ENCODE results near the gene SLC9A5. TPM values are rescaled to one million over a fixed set of nuclear protein-coding genes. Genes with fewer than 3 reads are reported as not detected.

Gene SLC9A5
- total and polyA plus RNA-seq, 3 donors from 2014 or later: 4.8 to 15.7 (median 6.8) TPM

GRCh38 chr16:67245674-67246080 lies 3.1 kb upstream of the SLC9A5 start:
- peak overlapping the region; percentile 74 to 76 for H3K4me3 ChIP-seq
- peaks cover 42% of the 10 kb centered on the region for H3K4me1 ChIP-seq
- H3K9me3 ChIP-seq: no peaks in the 10 kb centered on the region
- H3K27me3 ChIP-seq: no peaks in the 10 kb centered on the region
- no peak for DNase-seq
- TF ChIP-seq CTCF (IDR thresholded peaks at IDR 0.05): no peak
- no peak for TF ChIP-seq POLR2A (IDR thresholded peaks at IDR 0.05)
- H3K36me3 ChIP-seq (ENCODE audit: low read depth, missing control alignments): no peaks in the 10 kb centered on the region
- intact Hi-C loops (cut with DNase I; ENCODE audit: low total_unique reads): no loop called here
- WGBS, 2 donors: 4 to 5% methylated on average over 5 to 8 of the region's 8 CpGs
- peak overlapping the region; percentile 68 to 87 for H3K27ac ChIP-seq

GRCh38 chr16:67246081-67246755 lies 2.6 kb upstream of the SLC9A5 start:
- Histone ChIP-seq H3K36me3 (ENCODE audit: low read depth, missing control alignments) (no peaks in the 10 kb centered on the region), H3K4me1 (peaks cover 37% of the 10 kb centered on the region)

GRCh38 chr16:67246756-67247191 lies 2.0 kb upstream of the SLC9A5 start:
- Histone ChIP-seq H3K36me3 (ENCODE audit: low read depth, missing control alignments) (no peaks in the 10 kb centered on the region), H3K4me3 (peak overlapping the region; percentile 74 to 76), H3K4me1 (peaks cover 31% of the 10 kb centered on the region), H3K9me3 (no peaks in the 10 kb centered on the region), H3K27me3 (no peaks in the 10 kb centered on the region), H3K27ac (peak overlapping the region; percentile 68 to 87)
- 0% methylated on average over 6 to 26 of the region's 26 CpGs for WGBS, 2 donors
- no peak for DNase-seq
- TF ChIP-seq CTCF (IDR thresholded peaks at IDR 0.05) (no peak), POLR2A (IDR thresholded peaks at IDR 0.05) (no peak)
- intact Hi-C loops (cut with DNase I; ENCODE audit: low total_unique reads): no loop called here

More at GRCh38 chr16:67246081-67246755, 2.6 kb upstream of the SLC9A5 start:
- peak; percentile 87 for DNase-seq
- H3K27ac ChIP-seq: peak overlapping the region; percentile 68 to 87
- H3K27me3 ChIP-seq: no peaks in the 10 kb centered on the region
- no peaks in the 10 kb centered on the region for H3K9me3 ChIP-seq
- TF ChIP-seq CTCF (IDR thresholded peaks at IDR 0.05) (peak in 2 of 3 experiments; percentile 2 to 21), POLR2A (IDR thresholded peaks at IDR 0.05) (no peak)
- H3K4me3 ChIP-seq: peak overlapping the region; percentile 74 to 76
- 0% methylated on average over 3 to 46 of the region's 48 CpGs for WGBS, 2 donors
- intact Hi-C loops (cut with DNase I; ENCODE audit: low total_unique reads): no loop called here

GRCh38 chr16:67247192-67248072 lies 1.3 kb upstream of the SLC9A5 start, which contains the start of gene FHOD1:
Gene FHOD1 (minus strand): TSS chr16:67247481. CDS start chr16:67247410, 71 bp downstream.
- Histone ChIP-seq H3K27ac (peak within 1 kb of the TSS; percentile 68 to 87), H3K4me1 (peaks cover 29% of the 10 kb centered on the region), H3K4me3 (peak within 1 kb of the TSS; percentile 74 to 76), H3K9me3 (no peaks in the 10 kb centered on the region), H3K27me3 (no peaks in the 10 kb centered on the region), H3K36me3 (ENCODE audit: low read depth, missing control alignments) (no peaks in the 10 kb centered on the region)
- TF ChIP-seq CTCF (IDR thresholded peaks at IDR 0.05) (peak in 1 of 3 experiments; percentile 24), POLR2A (IDR thresholded peaks at IDR 0.05) (peak; percentile 9)
- intact Hi-C loops (cut with DNase I; ENCODE audit: low total_unique reads): no loop called here
- peak; percentile 98 for DNase-seq
- 1 to 2% methylated on average over 17 to 60 of the region's 60 CpGs for WGBS, 2 donors

Data from testis (tissue), 3 donors.